Activated CD8-positive, alpha-beta memory T cell treated with anti-CD3 and anti-CD28 coated beads for 1 hour (primary cell): ENCODE data around the gene MILR1.
"Not testable (repeated sequence)": the region's sequence is repeated elsewhere in the genome, so short reads cannot be mapped to it uniquely, and the experiment has no call there.

Source experiments
- DNase-seq, 2 donors: peaks; one replicate each; pipeline ENCODE4 v3.0.0-alpha.2; 2020; ENCODE audit warnings: low read depth in 1 of 2; ENCODE audit errors: extremely low read depth in 1 of 2

The MILR1 gene

DNA sequence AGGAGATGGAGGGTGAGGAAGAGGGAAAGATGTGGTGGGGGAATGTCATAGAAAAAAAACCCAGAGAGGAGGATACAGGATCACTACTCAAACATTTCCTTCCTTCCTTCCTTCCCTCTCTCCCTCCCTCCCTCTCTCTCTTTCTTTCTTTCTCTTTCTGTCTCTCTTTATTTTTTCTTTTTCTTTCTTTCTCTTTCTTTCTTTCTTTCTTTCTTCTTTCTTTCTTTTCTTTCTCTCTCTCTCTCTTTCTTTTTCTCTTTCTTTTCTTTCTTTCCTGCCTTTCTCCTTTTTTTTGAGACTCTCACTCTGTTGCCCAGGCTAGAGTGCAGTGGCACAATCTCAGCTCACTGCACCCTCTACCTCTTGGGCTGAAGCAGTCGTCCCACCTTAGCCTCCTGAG is 17.9 kb downstream of the MILR1 start:
- not testable (repeated sequence) for DNase-seq

DNA sequence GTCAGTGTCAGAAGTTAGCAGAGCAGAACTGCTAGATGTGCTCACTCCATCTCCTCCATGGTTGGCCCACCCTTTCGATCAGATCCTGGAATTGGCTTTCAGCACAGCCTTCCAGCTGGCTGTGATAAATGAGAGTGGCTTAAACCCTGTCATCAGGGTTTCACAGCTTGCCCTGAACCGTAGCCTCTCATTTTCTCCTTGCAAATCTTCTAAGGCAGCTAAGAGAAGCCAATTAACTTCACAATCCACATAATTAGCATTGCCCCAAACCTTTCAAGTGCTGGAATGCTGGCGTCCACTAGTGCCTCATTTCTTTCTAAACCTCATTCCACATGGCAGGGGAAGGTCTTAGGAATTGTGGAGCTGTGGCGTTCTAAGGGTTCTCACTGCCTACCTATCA is 21.7 kb downstream of the MILR1 start:
- no peak for DNase-seq

DNA sequence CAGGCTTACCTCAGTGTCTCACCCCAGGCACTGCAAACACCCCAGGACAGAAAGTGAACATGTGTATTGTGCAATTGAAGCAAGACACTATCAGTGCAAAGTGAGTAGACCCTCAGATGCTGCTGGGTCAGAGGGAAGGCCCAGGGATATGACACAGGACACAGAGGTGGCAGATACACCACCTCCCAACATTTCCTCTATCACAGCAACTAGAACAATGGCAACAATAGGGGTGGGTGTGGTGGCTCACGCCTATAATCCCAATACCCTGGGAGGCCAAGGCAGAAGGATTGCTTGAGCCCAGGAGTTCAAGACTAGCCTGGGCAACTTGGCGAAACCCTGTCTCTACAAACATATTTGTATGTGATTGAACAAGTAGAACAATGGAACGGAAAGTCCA is 22.5 kb downstream of the MILR1 start:
- DNase-seq, result no peak

DNA sequence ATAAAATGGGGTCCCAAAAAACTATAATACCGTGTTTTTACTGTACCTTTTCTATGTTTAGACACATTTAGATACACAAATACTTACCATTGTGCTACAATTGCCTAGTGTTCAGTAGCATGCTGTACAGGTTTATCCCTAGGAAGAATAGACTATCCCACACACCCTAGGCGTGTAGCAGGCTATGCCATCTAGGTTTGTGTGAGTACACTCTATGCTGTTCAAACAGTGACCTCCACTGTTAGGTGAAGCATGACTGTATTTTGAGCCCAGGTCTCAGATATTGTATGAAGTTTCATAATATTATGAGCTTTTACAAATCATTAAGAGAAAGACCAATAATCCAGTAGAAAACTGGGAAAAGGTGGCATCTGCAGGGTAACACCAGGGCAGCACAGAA is 23.6 kb downstream of the MILR1 start:
- no peak for DNase-seq

DNA sequence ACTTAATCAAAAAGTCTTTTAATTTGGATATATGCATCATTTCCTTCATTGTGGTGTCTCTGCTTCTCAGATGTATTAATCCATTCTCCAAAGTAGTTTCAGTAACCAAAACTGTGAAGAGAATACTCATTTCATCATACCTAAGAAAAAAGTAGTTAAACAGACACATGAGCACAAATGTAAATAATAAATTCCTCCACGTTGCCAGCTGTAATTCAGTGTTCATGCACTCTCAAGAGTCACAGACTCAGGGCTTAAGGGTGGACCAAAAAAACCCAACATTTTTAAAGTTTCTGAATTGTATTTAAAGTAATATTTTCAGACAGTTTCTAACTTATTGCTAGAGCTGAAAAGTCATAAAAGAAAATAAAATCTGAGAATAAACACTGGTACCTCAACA is 28.9 kb downstream of the MILR1 start:
- DNase-seq, result no peak

DNA sequence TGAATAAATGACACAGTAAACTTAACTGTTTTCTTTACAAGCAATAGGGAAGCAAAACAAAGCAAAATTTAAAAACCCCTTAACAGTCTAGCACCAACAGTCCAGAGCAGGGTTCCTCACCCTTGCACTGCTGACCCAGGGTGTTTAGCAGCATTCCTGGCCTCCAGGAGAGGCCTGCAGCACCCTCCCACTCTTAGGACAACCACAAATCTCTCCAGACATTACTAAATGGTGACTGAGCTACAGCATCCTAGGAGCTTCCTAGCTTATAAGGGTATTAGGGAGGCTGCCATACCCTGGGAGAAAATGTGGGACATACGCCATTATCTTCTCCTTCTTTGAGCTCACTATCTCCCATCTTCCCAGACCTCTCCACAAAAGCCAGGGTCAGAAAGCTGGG is 32.0 kb downstream of the MILR1 start:
- no peak for DNase-seq

DNA sequence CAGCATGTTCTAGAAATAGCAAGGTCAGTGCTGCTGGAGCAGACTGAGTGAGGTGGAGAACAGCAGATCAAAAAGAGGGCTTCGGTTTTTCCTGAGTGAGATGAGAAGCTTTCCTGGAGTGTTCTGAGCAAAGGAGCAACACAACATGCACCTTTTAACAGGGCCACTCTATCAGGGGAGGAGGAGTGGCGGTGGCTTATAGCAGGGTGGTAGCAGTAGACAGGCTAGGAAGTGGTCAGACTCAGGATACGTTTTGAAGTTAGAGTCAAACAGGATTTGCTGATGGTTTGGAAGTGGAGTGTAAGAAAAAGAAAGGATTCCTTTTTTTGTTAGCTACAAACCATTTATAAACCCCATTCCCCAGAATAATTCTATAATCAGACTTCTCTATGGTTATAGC is 35.5 kb downstream of the MILR1 start:
- DNase-seq, result no peak

DNA sequence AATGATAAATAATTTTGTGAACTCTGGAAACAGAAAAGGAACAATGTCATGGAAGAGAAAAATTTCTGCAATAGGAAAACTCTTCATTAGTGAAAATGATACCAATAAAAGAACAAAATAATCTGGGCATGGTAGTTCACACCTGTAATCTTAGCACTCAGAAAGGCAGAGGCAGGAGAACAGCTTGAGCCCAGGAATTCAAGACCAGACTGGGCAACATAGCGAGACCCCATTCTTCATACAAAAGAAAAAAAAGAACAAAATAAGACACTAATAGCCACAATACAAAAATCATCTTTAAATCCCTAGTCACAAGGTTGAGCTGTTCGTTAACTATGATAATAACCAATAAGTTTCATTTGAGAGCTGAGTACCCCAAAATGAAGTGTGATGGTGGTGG is 39.4 kb downstream of the MILR1 start:
- no peak for DNase-seq

DNA sequence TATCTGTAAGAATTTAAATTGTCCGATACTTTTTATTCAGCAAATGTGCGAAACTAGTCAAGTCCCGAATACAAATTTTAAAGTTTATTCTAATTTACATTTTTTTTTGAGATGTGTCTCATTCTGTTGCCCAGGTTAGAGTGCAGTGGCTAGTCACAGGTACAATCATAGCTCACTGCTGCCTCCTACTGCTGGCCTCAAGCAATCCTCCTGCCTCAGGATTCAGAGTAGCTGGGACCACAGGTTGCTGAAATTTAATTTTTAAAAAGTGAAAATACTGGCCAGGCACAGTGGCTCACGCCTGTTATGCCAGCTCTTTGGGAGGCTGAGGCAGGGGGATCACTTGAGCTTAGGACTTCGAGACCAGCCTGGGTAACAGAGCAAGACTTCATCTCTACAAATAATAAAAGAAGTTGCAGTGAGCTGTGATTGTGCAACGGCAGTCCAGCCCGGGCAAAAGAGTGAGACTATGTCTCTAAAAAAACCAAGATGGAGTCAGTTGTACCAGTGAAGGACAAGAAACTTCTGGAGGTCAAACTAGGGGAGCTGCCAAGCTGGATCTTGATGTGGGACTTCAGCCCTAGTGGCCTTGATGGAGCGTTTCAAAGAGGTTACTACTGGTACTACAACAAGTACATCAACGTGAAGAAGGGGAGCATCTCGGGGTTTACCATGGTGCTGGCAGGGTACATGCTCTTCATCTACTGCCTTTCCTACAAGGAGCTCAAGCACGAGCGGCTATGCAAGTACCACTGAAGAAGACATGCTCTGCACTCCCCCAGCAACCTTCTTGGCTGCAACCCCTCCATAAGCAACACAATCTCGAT is 42.3 kb downstream of the MILR1 start:
- DNase-seq, result peak in 1 of 2 donors; percentile 28

DNA sequence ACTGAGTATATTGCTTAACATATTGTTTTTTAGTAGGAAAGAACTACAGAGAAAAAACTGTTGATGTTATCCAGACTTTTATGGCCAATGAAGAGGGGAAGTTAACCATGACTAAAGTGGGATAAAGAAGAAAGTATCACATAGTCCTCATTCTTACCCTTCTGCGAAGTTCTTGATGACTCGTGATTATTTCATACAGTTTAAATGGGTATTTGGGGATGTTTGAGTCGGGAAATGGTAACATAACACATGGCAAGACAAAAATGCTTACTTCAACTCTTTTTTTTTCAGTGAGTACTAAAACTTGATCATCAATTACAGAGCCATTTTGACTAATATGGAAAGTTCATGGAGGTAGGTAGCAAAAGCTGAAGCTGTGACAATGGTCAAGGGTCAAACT is 43.1 kb downstream of the MILR1 start:
- no peak for DNase-seq

DNA sequence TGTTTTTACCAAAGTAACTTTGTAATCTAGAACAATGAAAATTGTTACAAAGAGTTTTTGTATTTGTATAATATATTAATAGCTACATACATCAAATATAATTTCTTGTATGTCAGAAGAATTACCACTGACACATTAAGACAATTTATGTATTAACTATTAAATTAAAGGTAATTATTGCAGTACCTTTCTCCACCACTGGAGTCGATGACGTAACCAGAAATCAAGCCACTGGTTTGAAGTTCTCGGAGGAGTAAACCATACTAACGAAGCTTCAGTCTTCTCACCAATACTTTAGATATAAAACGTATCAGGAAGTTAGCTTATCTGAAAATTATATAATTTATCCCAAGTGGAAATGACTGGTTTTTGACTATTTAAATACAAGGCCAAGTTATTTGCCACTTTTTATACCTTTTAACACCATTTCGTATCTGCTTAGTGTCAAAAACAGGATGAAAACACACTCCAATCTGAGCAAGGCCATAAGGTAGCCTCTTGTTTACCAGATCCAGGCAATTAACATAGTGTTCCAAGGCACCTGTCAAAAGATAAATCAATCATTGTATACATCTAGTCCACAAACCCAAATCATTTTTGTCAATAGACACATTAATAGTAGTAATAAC is 43.7 kb downstream of the MILR1 start:
- no peak for DNase-seq

DNA sequence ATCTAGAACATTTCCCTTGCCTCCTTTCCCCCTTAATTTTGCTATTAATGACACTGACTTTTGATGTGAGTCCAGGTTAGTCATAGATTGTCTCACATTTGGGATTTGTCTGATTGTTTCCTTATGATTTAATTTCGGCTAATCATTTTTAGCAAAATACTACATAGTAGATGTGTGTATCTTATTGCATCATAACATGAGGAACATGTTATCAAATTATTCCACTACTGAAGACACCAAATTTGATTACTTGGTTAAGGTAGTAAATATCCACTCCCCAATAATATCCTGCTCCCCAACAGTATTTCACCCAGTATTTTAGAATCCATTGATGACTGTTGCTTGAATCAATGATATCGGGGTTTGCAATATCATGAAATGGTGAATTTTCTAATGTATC is 45.2 kb downstream of the MILR1 start:
- DNase-seq, result no peak

DNA sequence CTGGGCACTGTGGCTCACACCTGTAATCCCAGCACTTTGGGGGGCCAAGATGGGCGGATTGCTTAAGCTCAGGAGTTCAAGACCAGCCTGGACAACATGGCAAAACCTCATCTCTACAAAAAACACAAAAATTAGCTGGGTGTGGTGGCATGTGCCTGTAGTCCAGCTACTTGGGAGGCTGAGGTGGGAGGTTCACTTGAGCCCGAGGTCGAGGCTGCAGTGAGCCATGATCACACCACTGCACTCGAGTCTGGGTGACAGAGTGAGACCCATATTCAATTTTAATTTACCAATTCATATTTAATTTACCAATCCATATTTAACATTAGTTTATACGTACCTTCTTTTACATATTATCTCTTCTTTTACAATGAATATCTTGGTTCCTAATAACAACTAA is 46.4 kb downstream of the MILR1 start:
- not testable (repeated sequence) for DNase-seq

DNA sequence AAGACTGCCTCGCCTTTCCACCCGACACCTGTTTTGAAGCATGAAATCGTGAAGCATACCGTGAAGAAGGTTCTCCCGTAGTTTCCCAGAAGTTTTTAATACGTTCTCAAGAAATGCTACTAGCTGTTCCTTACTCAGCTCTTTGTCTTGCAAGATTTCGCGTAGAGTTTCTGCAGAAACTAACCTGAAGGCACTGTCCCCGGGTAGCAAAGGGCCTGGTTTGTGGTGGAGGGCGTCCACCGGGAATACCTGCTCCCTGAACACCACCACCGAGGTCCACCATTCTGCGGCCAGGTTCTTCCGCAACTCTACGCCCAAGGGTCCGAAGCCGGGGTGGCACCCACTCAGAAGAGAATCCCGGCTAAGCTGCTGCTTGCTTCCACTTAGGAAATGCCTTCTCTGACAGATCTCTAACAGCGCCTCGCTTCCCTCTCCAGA is 47.5 kb downstream of the MILR1 start:
- no peak for DNase-seq

DNA sequence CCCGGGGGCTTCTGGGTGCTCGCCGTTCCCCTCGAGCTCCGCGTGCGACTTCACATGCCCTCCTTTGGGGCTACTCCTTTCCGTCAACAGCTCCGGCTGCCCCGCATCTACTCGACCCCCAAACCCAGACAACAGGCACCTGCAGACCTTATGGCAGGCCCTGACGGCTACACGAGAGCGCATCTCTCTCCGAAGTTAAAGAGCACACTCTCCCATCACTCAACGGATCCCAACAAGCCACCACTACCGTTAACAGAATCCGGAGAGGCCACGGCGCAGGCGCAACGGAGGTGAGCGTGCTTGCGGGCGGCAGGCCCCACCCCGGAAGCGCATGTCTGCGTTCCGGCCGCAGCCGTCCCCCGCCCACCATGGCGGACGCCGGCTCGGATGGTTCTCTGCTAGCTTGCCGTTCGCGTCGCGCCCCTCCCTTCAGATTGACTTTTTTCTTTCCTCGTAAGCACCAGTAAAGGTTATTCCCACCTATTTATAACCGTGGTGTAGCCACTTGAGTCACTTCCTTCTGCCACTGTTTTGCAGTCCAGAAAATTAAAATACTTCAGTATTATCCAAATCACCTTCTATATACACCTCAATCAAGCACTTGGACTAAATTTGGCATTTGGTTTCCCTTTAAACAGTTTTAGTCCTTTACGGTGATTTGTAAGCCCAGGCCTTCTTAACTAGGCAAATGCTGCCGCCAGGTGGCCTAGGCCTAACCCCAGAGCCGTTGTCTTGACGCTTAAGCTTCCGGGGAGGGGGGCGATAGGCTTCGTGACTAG is 48.1 kb downstream of the MILR1 start, which contains the start of gene POLG2:
Gene POLG2 (minus strand): TSS at position 269 of the 779 bp plus-strand sequence. CDS start 86 bp downstream, at position 183.
- DNase-seq, result peak; percentile 90 to 94

DNA sequence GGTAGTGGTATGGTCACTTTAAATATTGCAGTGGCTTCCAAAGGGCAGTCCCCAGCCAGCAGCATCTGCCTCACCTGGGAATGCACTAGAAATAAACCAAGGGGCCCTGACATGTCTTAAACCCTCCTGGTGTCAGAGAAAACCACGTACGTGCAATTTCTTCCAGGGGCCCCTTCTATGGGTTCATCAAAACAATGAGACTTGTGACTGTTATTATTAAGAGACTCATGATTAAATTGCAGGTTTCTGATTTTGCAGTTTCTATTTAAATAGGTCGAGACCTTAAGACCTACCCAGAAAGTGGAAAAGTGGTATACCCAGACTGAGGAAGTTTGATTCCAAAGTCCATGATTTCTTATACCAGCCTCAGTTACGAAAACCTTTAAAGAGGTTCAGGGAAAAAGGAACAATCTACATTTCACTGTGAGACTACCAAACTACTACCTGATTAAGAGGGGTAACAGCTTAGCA is 48.7 kb downstream of the MILR1 start:
- no peak for DNase-seq

DNA sequence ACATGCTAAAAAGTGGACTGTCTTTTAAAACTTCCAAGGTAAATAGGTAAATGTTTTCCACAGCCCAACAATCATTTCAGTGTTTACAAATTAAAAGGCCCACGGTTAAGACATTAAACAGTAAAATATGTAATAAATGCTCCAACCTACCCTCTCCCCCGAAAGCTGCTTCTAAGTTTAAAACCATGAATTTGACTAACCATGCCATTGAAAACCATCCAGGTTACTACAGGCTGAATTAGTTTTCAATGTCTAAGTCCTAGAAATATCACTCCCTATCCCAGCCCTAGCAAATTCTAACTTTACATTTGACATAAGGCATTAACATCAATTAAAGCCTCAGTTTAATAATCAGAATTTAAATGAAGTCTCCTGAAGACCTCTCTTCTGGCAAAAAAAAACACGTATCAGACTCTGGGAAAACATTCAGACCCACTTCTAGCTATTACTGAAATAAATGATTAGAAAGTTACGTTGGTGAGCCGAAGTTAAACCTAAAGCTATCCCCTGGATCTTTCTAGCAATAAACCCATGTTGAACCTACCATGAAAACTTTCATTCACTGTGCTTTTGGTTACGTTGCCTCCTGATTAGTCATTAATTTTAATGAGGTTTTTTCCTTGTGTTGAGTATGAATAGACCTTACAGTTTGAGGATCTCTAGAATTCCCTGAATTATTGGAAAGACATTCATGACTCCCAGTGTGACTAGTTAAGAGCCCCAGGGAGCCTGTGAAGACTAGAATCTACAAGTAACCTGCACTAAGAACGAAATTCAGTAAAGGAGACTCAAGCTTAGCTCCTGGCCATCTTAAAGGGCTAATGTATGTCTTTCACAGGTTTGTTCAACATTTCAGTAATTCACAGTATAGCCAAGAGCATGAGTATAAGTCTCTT is 49.6 kb downstream of the MILR1 start:
- DNase-seq, result no peak

DNA sequence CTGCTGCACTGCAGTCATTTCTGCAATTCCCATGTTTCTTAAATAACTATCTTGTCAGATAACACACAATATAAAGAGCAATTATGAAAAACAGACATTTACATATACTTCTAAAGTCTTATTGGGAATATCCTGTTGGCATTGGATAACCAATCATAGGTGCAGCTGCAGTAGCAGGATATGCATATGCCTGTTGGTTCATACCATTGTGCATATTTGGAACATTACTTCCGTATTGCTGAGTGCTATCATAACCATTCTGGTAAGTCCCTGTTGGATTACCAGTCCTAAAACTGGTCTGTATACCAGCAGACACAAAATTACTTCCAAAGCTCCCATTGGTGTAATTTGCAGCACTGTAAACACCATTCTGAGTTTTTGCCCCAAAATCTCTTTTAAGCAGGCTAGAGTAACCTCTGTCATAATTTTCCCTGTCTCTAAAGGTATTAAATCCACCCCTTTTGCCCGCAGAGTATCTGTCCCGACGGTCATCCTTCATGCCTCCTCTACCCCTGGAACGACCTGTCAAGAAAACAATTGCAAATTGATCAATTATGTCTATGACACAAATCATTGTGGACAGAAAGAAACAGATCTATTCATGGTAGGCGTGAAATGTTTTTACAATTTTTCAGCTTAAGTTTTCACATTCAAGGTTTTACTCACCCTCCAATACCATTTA is 51.0 kb downstream of the MILR1 start:
- no peak for DNase-seq

DNA sequence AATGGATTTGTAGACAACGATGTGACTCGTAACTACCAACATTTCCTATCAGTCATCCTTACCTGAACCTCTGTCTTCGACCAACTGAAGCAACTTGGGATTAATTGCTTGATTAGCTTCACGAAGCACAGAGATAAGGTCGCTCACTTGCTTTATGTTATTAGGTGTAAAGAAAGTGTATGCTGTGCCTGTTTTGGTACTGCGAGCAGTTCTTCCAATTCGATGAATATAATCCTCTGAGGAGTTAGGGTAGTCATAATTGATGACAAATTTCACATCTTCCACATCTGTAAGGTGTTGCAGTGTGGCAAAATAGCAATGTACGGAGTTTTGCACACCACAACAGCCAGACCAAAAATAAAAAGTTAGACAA is 51.6 kb downstream of the MILR1 start:
- no peak for DNase-seq
